ENCODE measurements around the gene SLC15A2.
"Not testable (repeated sequence)": the region's sequence is repeated elsewhere in the genome, so short reads cannot be mapped to it uniquely, and the experiment has no call there.

SLC15A2 gene

GRCh38 chr3:121924734-121925133 lies 30.5 kb downstream of the SLC15A2 start:
- no peak for TF ChIP-seq CTCF (IDR thresholded peaks at IDR 0.05; ENCODE audit: extremely low read depth, missing control alignments)
- DNase-seq (ENCODE audit: low spot score): no peak

- TF ChIP-seq CTCF (IDR thresholded peaks at IDR 0.05; ENCODE audit: extremely low read depth, missing control alignments): no peak
- DNase-seq (ENCODE audit: low spot score): no peak
Measured at GRCh38 chr3:121926380-121926779, 32.2 kb downstream of the SLC15A2 start.

GRCh38 chr3:121938141-121938855 lies 44.1 kb downstream of the SLC15A2 start:
- DNase-seq (ENCODE audit: low spot score): not testable (repeated sequence)

DNA sequence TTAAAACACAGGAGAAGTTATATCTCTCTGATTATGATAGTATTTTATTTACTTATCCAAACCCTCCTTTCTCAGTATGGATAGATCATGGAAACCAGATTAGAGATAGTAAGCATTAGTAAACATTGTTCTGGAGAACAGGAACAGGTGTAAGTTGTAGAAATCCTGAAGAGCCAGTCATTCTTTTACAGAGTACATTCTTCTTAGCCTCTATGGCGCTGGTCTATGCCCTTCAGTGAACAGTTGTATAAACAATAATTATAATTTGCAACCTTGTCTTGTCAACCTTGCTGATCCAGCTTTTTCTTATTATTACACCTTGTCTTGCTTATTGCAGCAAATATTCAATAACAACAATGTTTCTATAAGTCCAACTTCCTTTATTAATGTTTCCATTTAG lies 47.4 kb downstream of the SLC15A2 start:
- TF ChIP-seq CTCF (IDR thresholded peaks at IDR 0.05; ENCODE audit: extremely low read depth, missing control alignments): no peak
- no peak for DNase-seq (ENCODE audit: low spot score)

DNA sequence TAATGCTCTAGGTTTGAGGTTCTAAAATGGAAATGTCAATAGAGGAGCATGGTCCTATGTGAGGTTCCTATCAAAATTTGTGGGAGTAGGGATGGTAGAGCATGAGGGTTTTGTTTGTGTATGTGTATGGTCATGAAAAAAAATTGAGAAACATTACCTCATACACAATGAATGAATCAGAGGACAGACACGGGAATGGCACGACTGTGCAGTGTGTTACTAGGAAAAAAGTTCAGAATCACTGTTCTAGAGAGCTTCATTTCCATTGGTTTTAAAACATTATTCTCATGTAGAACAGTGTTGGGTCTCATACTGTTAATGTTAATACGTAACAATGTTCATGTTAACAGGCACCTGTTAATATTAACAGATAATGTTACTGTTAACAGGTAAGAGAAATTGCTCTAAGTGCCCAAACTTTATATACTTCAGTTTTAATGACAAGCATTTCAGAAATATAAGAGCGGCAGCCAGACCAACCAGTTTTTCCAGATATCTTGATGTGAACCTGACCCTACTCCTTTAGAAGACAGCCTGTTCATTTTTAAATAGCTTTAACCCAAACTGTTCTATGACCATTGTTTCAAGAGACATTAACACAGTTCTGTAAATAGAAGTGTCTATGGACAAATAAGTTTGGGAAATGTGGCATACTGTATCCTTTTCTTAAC lies 48.0 kb downstream of the SLC15A2 start:
- DNase-seq (ENCODE audit: low spot score): no peak
- TF ChIP-seq CTCF (IDR thresholded peaks at IDR 0.05; ENCODE audit: extremely low read depth, missing control alignments): no peak

GRCh38 chr3:121943431-121943830 lies 49.2 kb downstream of the SLC15A2 start:
- TF ChIP-seq CTCF (IDR thresholded peaks at IDR 0.05; ENCODE audit: extremely low read depth, missing control alignments): no peak
- no peak for DNase-seq (ENCODE audit: low spot score)

DNA sequence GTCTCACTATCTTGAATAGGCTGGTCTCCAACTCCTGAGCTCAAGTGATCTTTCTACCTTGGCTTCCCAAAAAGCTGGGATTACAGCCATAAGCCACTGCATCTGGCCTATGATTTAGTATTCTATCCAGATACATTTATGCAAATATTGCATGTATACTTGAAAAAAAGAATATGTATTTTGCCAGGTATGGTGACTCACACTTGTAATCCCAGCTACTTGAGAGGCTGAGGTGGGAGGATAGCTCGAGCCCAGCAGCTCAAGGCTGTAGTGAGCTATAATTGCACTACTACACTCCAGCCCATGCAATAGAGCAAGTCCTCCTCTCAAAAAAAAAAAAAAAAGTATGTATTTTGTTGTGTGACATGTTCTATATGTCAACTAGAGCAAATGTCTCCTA lies 54.4 kb downstream of the SLC15A2 start:
- no peak for DNase-seq (ENCODE audit: low spot score)
- no peak for TF ChIP-seq CTCF (IDR thresholded peaks at IDR 0.05; ENCODE audit: extremely low read depth, missing control alignments)
